SW480 (cell line): ENCODE data around the gene TNFRSF14.

Experiments used
- DNase-seq: peaks from one replicate; pipeline ENCODE4 v3.0.0-alpha.2; 2016; ENCODE audit warnings: low spot score

The TNFRSF14 gene

GRCh38 chr1:2523891-2524609, 32.1 kb upstream of the TNFRSF14 start:
- DNase-seq, result no peak

GRCh38 chr1:2525572-2525919, 30.6 kb upstream of the TNFRSF14 start:
- DNase-seq, result no peak

- DNase-seq, result peak; percentile 92
Measured at GRCh38 chr1:2525920-2526823, 30.0 kb upstream of the TNFRSF14 start, which contains the start of gene PANK4. Gene PANK4, minus strand, starts transcription at chr1:2526596. Its CDS starts 9 bp downstream, at chr1:2526587.

GRCh38 chr1:2526824-2527555, 29.2 kb upstream of the TNFRSF14 start:
- DNase-seq, result peak; percentile 85

- DNase-seq, result no peak
Measured at GRCh38 chr1:2527556-2527860, 28.7 kb upstream of the TNFRSF14 start.

- DNase-seq, result no peak
Measured at GRCh38 chr1:2528016-2528415, 28.2 kb upstream of the TNFRSF14 start.

- no peak for DNase-seq
Measured at GRCh38 chr1:2528611-2528965, 27.6 kb upstream of the TNFRSF14 start.

- no peak for DNase-seq
Measured at GRCh38 chr1:2528966-2529783, 27.0 kb upstream of the TNFRSF14 start.

GRCh38 chr1:2529784-2530512, 26.2 kb upstream of the TNFRSF14 start, which contains the start of gene HES5:
Gene HES5, minus strand, starts transcription at chr1:2530263. Its CDS starts 99 bp downstream, at chr1:2530164.
- DNase-seq, result peak; percentile 59

- DNase-seq, result peak; percentile 65
Measured at GRCh38 chr1:2530513-2531361, 25.4 kb upstream of the TNFRSF14 start.

GRCh38 chr1:2532485-2533160, 23.5 kb upstream of the TNFRSF14 start:
- no peak for DNase-seq

- DNase-seq, result no peak
Measured at GRCh38 chr1:2533365-2533764, 22.8 kb upstream of the TNFRSF14 start.

GRCh38 chr1:2534315-2534686, 21.9 kb upstream of the TNFRSF14 start:
- DNase-seq, result no peak

GRCh38 chr1:2534687-2535441, 21.3 kb upstream of the TNFRSF14 start:
- DNase-seq, result peak; percentile 69

GRCh38 chr1:2535455-2535854, 20.7 kb upstream of the TNFRSF14 start:
- DNase-seq, result no peak

- no peak for DNase-seq
Measured at GRCh38 chr1:2535981-2536380, 20.2 kb upstream of the TNFRSF14 start.

GRCh38 chr1:2537784-2538115, 18.4 kb upstream of the TNFRSF14 start:
- DNase-seq, result no peak

- no peak for DNase-seq
Measured at GRCh38 chr1:2538376-2538775, 17.8 kb upstream of the TNFRSF14 start.

GRCh38 chr1:2538872-2539271, 17.3 kb upstream of the TNFRSF14 start:
- DNase-seq, result no peak
